RPMI8226 (cell line): ENCODE results near the gene EXOC2.
"Not testable (repeated sequence)": the region's sequence is repeated elsewhere in the genome, so short reads cannot be mapped to it uniquely, and the experiment has no call there.

ENCODE experiments used
- DNase-seq: peaks from one replicate; pipeline ENCODE4 v3.0.0-alpha.2; 2015

EXOC2 gene

GRCh38 chr6:680666-681340 is 12.1 kb downstream of the EXOC2 start:
- DNase-seq, result no peak

- no peak for DNase-seq
These were observed 12.7 kb downstream of the EXOC2 start for GRCh38 chr6:680251-680650.

- DNase-seq, result no peak
These were observed 13.7 kb downstream of the EXOC2 start for GRCh38 chr6:679282-679681.

- DNase-seq, result no peak
These were observed 14.4 kb downstream of the EXOC2 start for GRCh38 chr6:678520-678919.

GRCh38 chr6:677919-678318 is 15.0 kb downstream of the EXOC2 start:
- no peak for DNase-seq

GRCh38 chr6:674956-675355 is 18.0 kb downstream of the EXOC2 start:
- no peak for DNase-seq

GRCh38 chr6:674406-674805 is 18.5 kb downstream of the EXOC2 start:
- no peak for DNase-seq

GRCh38 chr6:667253-667927 is 25.5 kb downstream of the EXOC2 start:
- DNase-seq, result no peak

GRCh38 chr6:665403-666267 is 27.3 kb downstream of the EXOC2 start:
- no peak for DNase-seq

- not testable (repeated sequence) for DNase-seq
These were observed 29.2 kb downstream of the EXOC2 start for GRCh38 chr6:663788-664187.

GRCh38 chr6:659716-660581 is 33.0 kb downstream of the EXOC2 start:
- no peak for DNase-seq

GRCh38 chr6:658244-658643 is 34.7 kb downstream of the EXOC2 start:
- DNase-seq, result no peak

- no peak for DNase-seq
These were observed 35.2 kb downstream of the EXOC2 start for GRCh38 chr6:657743-658142.

GRCh38 chr6:656460-657252 is 36.3 kb downstream of the EXOC2 start, which contains the start of gene HUS1B:
HUS1B (minus strand) TSS chr6:657100; CDS start chr6:656944, 156 bp downstream.
- no peak for DNase-seq

GRCh38 chr6:654136-654535 is 38.8 kb downstream of the EXOC2 start:
- DNase-seq, result no peak

- no peak for DNase-seq
These were observed 40.1 kb downstream of the EXOC2 start for GRCh38 chr6:652865-653264.

GRCh38 chr6:650098-650497 is 42.8 kb downstream of the EXOC2 start:
- DNase-seq, result no peak

GRCh38 chr6:642805-643204 is 50.1 kb downstream of the EXOC2 start:
- DNase-seq, result no peak

GRCh38 chr6:641225-641985 is 51.5 kb downstream of the EXOC2 start:
- DNase-seq, result no peak

GRCh38 chr6:636488-636887 is 56.5 kb downstream of the EXOC2 start:
- DNase-seq, result no peak

- no peak for DNase-seq
These were observed 57.7 kb downstream of the EXOC2 start for GRCh38 chr6:635233-635632.
